HEK293 (cell line): ENCODE data around the gene TMC3.

Experiments used
- CTCF ChIA-PET: fragments of 350-600 bp; formaldehyde crosslinking; extraction: SDS; loops from one replicate; lab custom pipeline; 2021; ENCODE audit warnings: antibody characterized with exemption; lab: Yijun Ruan, JAX
- POLR2A ChIA-PET: fragments of 300-600 bp; formaldehyde crosslinking; extraction: SDS; loops from one replicate; lab custom pipeline; 2020; ENCODE audit warnings: antibody characterized with exemption, inconsistent platforms; lab: Yijun Ruan, JAX
- H3K27ac ChIP-seq: fragments of 200-500 bp; sonication (Bioruptor generic); 2 replicates; pipeline ENCODE4 v1.5.1; 2014; ENCODE audit warnings: low read depth, low read length, control low read depth, inconsistent platforms; ENCODE audit errors: extremely low read depth
- H3K36me3 ChIP-seq, 2 experiments: fragments of 200-500 bp in 1 of 2; sonication (Bioruptor generic) in 1 of 2; 1 replicate in 1 of 2; 2 replicates in 1 of 2; pipeline ENCODE4 v1.5.1; 2014 to 2017; ENCODE audit warnings: inconsistent platforms in 2 of 2, low read length in 2 of 2; ENCODE audit not compliant: control insufficient read depth in 2 of 2, insufficient read depth in 1 of 2
- H3K4me1 ChIP-seq: fragments of 200-500 bp; sonication (Bioruptor generic); 2 replicates; pipeline ENCODE4 v1.5.1; 2014; ENCODE audit warnings: mild to moderate bottlenecking, low read length, inconsistent platforms; ENCODE audit not compliant: control insufficient read depth, insufficient read depth
- H3K4me3 ChIP-seq: 2 replicates; pipeline ENCODE4 v1.5.1; 2011; ENCODE audit warnings: low read depth, mild to moderate bottlenecking, control low read depth, low read length, moderate library complexity
- H3K9me3 ChIP-seq: fragments of 200-500 bp; sonication (Bioruptor generic); 2 replicates; pipeline ENCODE4 v1.5.1; 2014; ENCODE audit warnings: low read depth, low read length, inconsistent platforms; ENCODE audit not compliant: control insufficient read depth, insufficient read depth
- MYNN ChIP-seq: fragments of 450-650 bp; formaldehyde crosslinking; IDR thresholded peaks from 2 replicates; pipeline ENCODE4 v1.5.1; 2016; ENCODE audit warnings: missing biosample characterization, missing genetic modification characterization, borderline replicate concordance
- SP2 ChIP-seq: fragments of 450-650 bp; formaldehyde crosslinking; IDR thresholded peaks from 2 replicates; pipeline ENCODE4 v1.5.1; 2016; ENCODE audit warnings: missing biosample characterization, missing genetic modification characterization
- TRIM28 ChIP-seq: IDR thresholded peaks from 2 replicates; pipeline ENCODE4 v1.6.1; 2011; ENCODE audit warnings: low read length, control low read depth, borderline replicate concordance
- YY1 ChIP-seq: fragments of 450-650 bp; formaldehyde crosslinking; IDR thresholded peaks from 2 replicates; pipeline ENCODE4 v1.5.1; 2018; ENCODE audit warnings: missing biosample characterization, missing genetic modification characterization
- ZFP41 ChIP-seq: fragments of 450-650 bp; formaldehyde crosslinking; IDR thresholded peaks from 2 replicates; pipeline ENCODE4 v1.5.1; 2016; ENCODE audit warnings: missing biosample characterization, missing genetic modification characterization, borderline replicate concordance
- ZNF157 ChIP-seq: fragments of 450-650 bp; formaldehyde crosslinking; IDR thresholded peaks from 2 replicates; pipeline ENCODE4 v1.5.1; 2016; ENCODE audit warnings: missing biosample characterization, missing genetic modification characterization
- ZNF18 ChIP-seq: fragments of 450-650 bp; formaldehyde crosslinking; IDR thresholded peaks from 2 replicates; pipeline ENCODE4 v1.5.1; 2016; ENCODE audit warnings: missing biosample characterization, missing genetic modification characterization
- ZNF311 ChIP-seq: fragments of 450-650 bp; formaldehyde crosslinking; IDR thresholded peaks from 2 replicates; pipeline ENCODE4 v1.5.1; 2017; ENCODE audit warnings: missing biosample characterization, missing genetic modification characterization, borderline replicate concordance
- ZNF37A ChIP-seq: fragments of 450-650 bp; IDR thresholded peaks from 2 replicates; pipeline ENCODE4 v1.5.1; 2018; ENCODE audit warnings: missing biosample characterization, missing genetic modification characterization
- ZNF529 ChIP-seq: fragments of 450-650 bp; formaldehyde crosslinking; IDR thresholded peaks from 2 replicates; pipeline ENCODE4 v1.5.1; 2017; ENCODE audit warnings: missing genetic modification characterization, missing biosample characterization; ENCODE audit not compliant: insufficient replicate concordance
- ZNF530 ChIP-seq: fragments of 450-650 bp; formaldehyde crosslinking; IDR thresholded peaks from 2 replicates; pipeline ENCODE4 v1.5.1; 2016; ENCODE audit warnings: low read depth, missing biosample characterization, missing genetic modification characterization
- ZNF660 ChIP-seq: fragments of 450-650 bp; IDR thresholded peaks from 2 replicates; pipeline ENCODE4 v1.5.1; 2018; ENCODE audit warnings: missing biosample characterization, mild to moderate bottlenecking, missing genetic modification characterization
- ZNF670 ChIP-seq: fragments of 450-650 bp; formaldehyde crosslinking; IDR thresholded peaks from 2 replicates; pipeline ENCODE4 v1.5.1; 2016; ENCODE audit warnings: missing biosample characterization, missing genetic modification characterization, low read depth
- ZNF692 ChIP-seq: fragments of 450-650 bp; formaldehyde crosslinking; IDR thresholded peaks from 2 replicates; pipeline ENCODE4 v1.5.1; 2016; ENCODE audit warnings: missing biosample characterization, missing genetic modification characterization
- ZNF747 ChIP-seq: fragments of 450-650 bp; formaldehyde crosslinking; IDR thresholded peaks from 2 replicates; pipeline ENCODE4 v1.5.1; 2016; ENCODE audit warnings: missing biosample characterization, missing genetic modification characterization
- ZNF776 ChIP-seq: fragments of 450-650 bp; formaldehyde crosslinking; IDR thresholded peaks from 2 replicates; pipeline ENCODE4 v1.5.0; 2017; ENCODE audit warnings: missing biosample characterization, missing genetic modification characterization, borderline replicate concordance
- ZNF777 ChIP-seq: fragments of 450-650 bp; formaldehyde crosslinking; IDR thresholded peaks from 2 replicates; pipeline ENCODE4 v1.5.1; 2017; ENCODE audit warnings: missing biosample characterization, missing genetic modification characterization, borderline replicate concordance

The TMC3 gene

GRCh38 chr15:81308260-81308659 is 65.8 kb downstream of the TMC3 start:
- CTCF ChIA-PET: interaction anchor here (0.8 to 2.8 kb wide), 2 partner anchors 41 to 43 kb away, joined by 3 to 9 read pairs; no protein-coding TSS in a partner anchor
- Histone ChIP-seq H3K4me1 (no peaks in the 10 kb centered on the region), H3K4me3 (no peak overlapping the region), H3K36me3 (peaks cover 0 to 20% of the 10 kb centered on the region in 2 experiments; a peak in 1 of 3 replicates), H3K9me3 (no peaks in the 10 kb centered on the region), H3K27ac (no peak overlapping the region)
- TF ChIP-seq ZNF530 (no peak), ZNF747 (tag by site-specific recombination) (no peak)
- POLR2A ChIA-PET: no interaction called here

GRCh38 chr15:81304226-81304625 is 69.8 kb downstream of the TMC3 start:
- POLR2A ChIA-PET: no interaction called here
- Histone ChIP-seq H3K27ac (no peak overlapping the region), H3K36me3 (no peaks in the 10 kb centered on the region), H3K4me3 (no peak overlapping the region), H3K9me3 (no peaks in the 10 kb centered on the region), H3K4me1 (no peaks in the 10 kb centered on the region)
- TF ChIP-seq ZNF670 (tag by site-specific recombination) (no peak), ZNF18 (tag by site-specific recombination) (no peak), YY1 (no peak), SP2 (no peak), ZNF157 (no peak), ZFP41 (tag by site-specific recombination) (no peak), ZNF529 (no peak), ZNF777 (tag by site-specific recombination) (no peak), ZNF311 (tag by site-specific recombination) (no peak), ZNF660 (tag by site-specific recombination) (no peak), TRIM28 (no peak), MYNN (tag by site-specific recombination) (no peak), ZNF747 (tag by site-specific recombination) (no peak), ZNF776 (no peak)
- CTCF ChIA-PET: interaction anchor here (1.2 kb wide), 1 partner anchor 38 kb away, joined by 7 read pairs; no protein-coding TSS in a partner anchor

GRCh38 chr15:81303244-81304225 is 70.5 kb downstream of the TMC3 start:
- TF ChIP-seq ZNF692 (tag by site-specific recombination): peak; percentile 18; the same call in 1 of the 2 replicates
- TF ChIP-seq ZNF37A (tag by site-specific recombination): no peak
- TF ChIP-seq, all 188 proteins: peak for 1
- POLR2A ChIA-PET: no interaction called here
- Histone ChIP-seq H3K4me3 (no peak overlapping the region), H3K27ac (no peak overlapping the region), H3K4me1 (no peaks in the 10 kb centered on the region), H3K9me3 (no peaks in the 10 kb centered on the region), H3K36me3 (no peaks in the 10 kb centered on the region)
- CTCF ChIA-PET: interaction anchor here (0.6 kb wide), 2 partner anchors 25 to 679 kb away, joined by 3 read pairs; no protein-coding TSS in a partner anchor
